Heart right ventricle (tissue), 16 donors: ENCODE measurements around the gene CDC16. TPM values are rescaled to one million over a fixed set of nuclear protein-coding genes. Genes with fewer than 3 reads are reported as not detected.

Source experiments
- ATAC-seq, 8 donors: fragments of 200-7000 bp; cut with Tn5 transposase; one replicate each; pipeline ENCODE4 v1.9.1; 2020; ENCODE audit warnings: mild to moderate bottlenecking in 8 of 8, moderate library complexity in 8 of 8, moderate number of reproducible peaks in 1 of 8
- DNase-seq, 2 donors: peaks; one replicate each; pipeline ENCODE4 v3.0.0-alpha.2; 2020
- H3K27ac ChIP-seq, 10 donors: fragments of 200-600 bp; sonication (generic) in 2 of 10; one replicate each; pipeline versions ENCODE4 v1.5.0 to v1.8.0; 2020 to 2022; ENCODE audit warnings: mild to moderate bottlenecking in 3 of 10
- H3K27me3 ChIP-seq, 7 donors: fragments of 200-600 bp; one replicate each; pipeline ENCODE4 v1.8.0; 2021 to 2022; ENCODE audit warnings: mild to moderate bottlenecking in 2 of 7
- H3K36me3 ChIP-seq, 9 donors: fragments of 200-600 bp; sonication (generic) in 1 of 9; one replicate each; pipeline versions ENCODE4 v1.5.0 to v1.8.0; 2020 to 2022; ENCODE audit warnings: mild to moderate bottlenecking in 2 of 9
- H3K4me1 ChIP-seq, 9 donors: fragments of 200-600 bp; sonication (generic) in 1 of 9; one replicate each; pipeline versions ENCODE4 v1.5.0 to v1.8.0; 2020 to 2022; ENCODE audit warnings: mild to moderate bottlenecking in 4 of 9
- H3K4me3 ChIP-seq, 10 donors: fragments of 200-600 bp; sonication (generic) in 2 of 10; one replicate each; pipeline versions ENCODE4 v1.5.0 to v1.8.0; 2020 to 2022; ENCODE audit warnings: mild to moderate bottlenecking in 7 of 10, moderate library complexity in 2 of 10
- H3K9me3 ChIP-seq, 11 donors: fragments of 200-600 bp in 10 of 11; sonication (generic) in 2 of 11; one replicate each; pipeline versions ENCODE4 v1.5.0 to v1.8.0; 2013 to 2022; ENCODE audit warnings: mild to moderate bottlenecking in 2 of 11, control low read depth in 1 of 11, moderate library complexity in 1 of 11
- CTCF ChIP-seq, 9 donors: fragments of 200-600 bp; sonication (generic) in 2 of 9; IDR thresholded peaks; one replicate each; pipeline versions ENCODE4 v1.5.0 to v1.8.0; 2021 to 2022; ENCODE audit warnings: antibody characterized with exemption in 9 of 9, mild to moderate bottlenecking in 5 of 9, moderate library complexity in 1 of 9
- WGBS, 2 donors: extraction: QIAGEN DNeasy Blood & Tissue Kit; methylation state at CpG; one replicate each; pipeline ENCODE4 v1.1.7; 2013; ENCODE audit warnings: inconsistent platforms in 1 of 2; 5-methylcytosine and 5-hydroxymethylcytosine counted together
- intact Hi-C, 10 donors: fragments of 100-400 bp; cut with DNase I; formaldehyde crosslinking; loops; one replicate each; pipeline versions ENCODE4 v1.11.1 to v1.14.2; 2022
- polyA plus RNA-seq, 2 donors: library from polyadenylated mRNA; stranded (reverse); fragments of 200-250 nt; gene quantifications; one replicate each; pipeline ENCODE4 v1.2.3, GENCODE V29; 2013
- total RNA-seq, 10 donors: library from RNA; stranded (reverse); fragmentation: NEBNext Ultra II Directional in 3 of 10; extraction: Animal tissue kit (Norgen Biotek cat#: 25700) in 3 of 10; gene quantifications; one replicate each; pipeline versions ENCODE4 v1.2.1 to v1.2.4, GENCODE V29; 2021 to 2023
- donor health status: Arrhythmogenic right ventricular cardiomyopathy.
- donor health status: ischemic (EF 13 %, LVEDD 7.1; RV severe dilation, severe dysfunction).
- donor health status: healthy with polysubstance abuse.
- donor health status: DM: no; HTN: yes; CAD: no.
- donor health status: DM: no; HTN: no; CAD: no.
- donor health status: ischemic (EF 25% LVEDD 6.9; RV normal size, moderate dysfunction).
- donor health status: ischemic (EF 25% LVEDD 5.7; RV mildly dilated, moderate dysfunction).
- donor health status: healthy.
- donor health status: DM: yes; HTN: yes; CAD: no.
- donor health status: Ischemic cardiomyopathy.
- donor health status: ischemic (EF 35%, LVEDD 5.7; RV mildly dilated, moderate dysfunction).
- donor health status: nonischemic (EF 11% LVEDD 7.7; RV severe dilation, severe dysfunction).
- donor health status: DM: yes; HTN: yes; CAD: no.
- donor health status: PGD.
- donor health status: ischemic (EF 29% LVEDD 5.4; RV normal size, mild dysfunction).
- donor health status: nonischemic (EF 23%, LVEDD 6.1; RV moderate dilation, normal function).

CDC16 gene
- total and polyA plus RNA-seq, 12 donors: 27.8 to 76.6 (median 30.4) TPM

GRCh38 chr13:114256547-114256946 is 21.9 kb downstream of the CDC16 start:
- DNase-seq (no peak), ATAC-seq (no peak)
- H3K27ac ChIP-seq: no peak overlapping the region
- intact Hi-C loops: no loop called here
- no peak overlapping the region for H3K4me3 ChIP-seq
- peaks cover 0 to 20% (median 4%) of the 10 kb centered on the region in 9 donors for H3K4me1 ChIP-seq
- 82 to 86% methylated on average over 1 of the region's 1 CpG for WGBS, 2 donors
- H3K27me3 ChIP-seq: no peaks in the 10 kb centered on the region
- no peak for TF ChIP-seq CTCF (IDR thresholded peaks at IDR 0.05)
- peaks cover 0 to 100% (median 65%) of the 10 kb centered on the region in 9 donors for H3K36me3 ChIP-seq
- H3K9me3 ChIP-seq: no peaks in the 10 kb centered on the region

- intact Hi-C loops: no loop called here
- DNase-seq: no peak
- Histone ChIP-seq H3K9me3 (no peaks in the 10 kb centered on the region), H3K27me3 (no peaks in the 10 kb centered on the region), H3K27ac (no peak overlapping the region), H3K4me3 (no peak overlapping the region), H3K36me3 (peaks cover 0 to 100% (median 67%) of the 10 kb centered on the region in 9 donors), H3K4me1 (peaks cover 0 to 25% (median 5%) of the 10 kb centered on the region in 9 donors)
- TF ChIP-seq CTCF (IDR thresholded peaks at IDR 0.05): no peak
- 90 to 92% methylated on average over 4 of the region's 4 CpGs for WGBS, 2 donors
- no peak for ATAC-seq
Observed at GRCh38 chr13:114257014-114257413, 22.3 kb downstream of the CDC16 start.

DNA sequence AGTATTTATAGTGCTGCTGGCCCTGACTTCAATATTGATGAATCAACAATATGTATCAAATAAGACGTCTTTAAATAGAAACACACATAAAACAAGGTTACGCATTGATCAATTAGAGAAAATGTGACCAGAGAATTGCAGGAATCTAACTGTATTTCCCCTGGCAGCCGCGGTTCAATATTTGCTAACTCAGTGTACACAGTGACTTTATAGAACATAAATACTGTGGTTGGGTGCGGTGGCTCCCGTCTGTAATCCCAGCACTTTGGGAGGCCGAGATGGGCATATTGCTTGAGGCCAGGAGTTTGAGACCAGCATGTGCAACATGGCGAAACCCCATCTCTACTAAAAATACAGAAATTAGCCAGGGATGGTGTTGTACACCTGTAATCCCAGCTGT is 23.9 kb downstream of the CDC16 start:
- intact Hi-C loops: no loop called here
- Histone ChIP-seq H3K27me3 (no peaks in the 10 kb centered on the region), H3K4me3 (no peak overlapping the region), H3K36me3 (peaks cover 0 to 100% (median 75%) of the 10 kb centered on the region in 9 donors), H3K9me3 (no peaks in the 10 kb centered on the region), H3K4me1 (peaks cover 0 to 25% (median 6%) of the 10 kb centered on the region in 9 donors), H3K27ac (no peak overlapping the region)
- DNase-seq: no peak
- no peak for TF ChIP-seq CTCF (IDR thresholded peaks at IDR 0.05)
- no peak for ATAC-seq
- 97 to 98% methylated on average over 8 of the region's 8 CpGs for WGBS, 2 donors

- H3K27ac ChIP-seq: no peak overlapping the region
- WGBS, 2 donors: 83 to 84% methylated on average over 7 of the region's 7 CpGs
- DNase-seq (no peak), ATAC-seq (no peak)
- intact Hi-C loops: no loop called here
- H3K4me3 ChIP-seq: no peak overlapping the region
- TF ChIP-seq CTCF (IDR thresholded peaks at IDR 0.05): no peak
- H3K4me1 ChIP-seq: peaks cover 0 to 25% (median 6%) of the 10 kb centered on the region in 9 donors
- H3K36me3 ChIP-seq: peaks cover 0 to 100% (median 82%) of the 10 kb centered on the region in 9 donors
- H3K9me3 ChIP-seq: no peaks in the 10 kb centered on the region
- H3K27me3 ChIP-seq: no peaks in the 10 kb centered on the region
Observed at GRCh38 chr13:114259374-114259773, 24.7 kb downstream of the CDC16 start.
